Activated CD8-positive, alpha-beta memory T cell treated with anti-CD3 and anti-CD28 coated beads for 48 hours (primary cell): ENCODE data around the gene CDT1.

Source experiments
- DNase-seq, 3 experiments: peaks; one replicate each; pipeline ENCODE4 v3.0.0-alpha.2; 2020; ENCODE audit warnings: low read depth in 2 of 3, low spot score in 2 of 3

Gene CDT1

DNA sequence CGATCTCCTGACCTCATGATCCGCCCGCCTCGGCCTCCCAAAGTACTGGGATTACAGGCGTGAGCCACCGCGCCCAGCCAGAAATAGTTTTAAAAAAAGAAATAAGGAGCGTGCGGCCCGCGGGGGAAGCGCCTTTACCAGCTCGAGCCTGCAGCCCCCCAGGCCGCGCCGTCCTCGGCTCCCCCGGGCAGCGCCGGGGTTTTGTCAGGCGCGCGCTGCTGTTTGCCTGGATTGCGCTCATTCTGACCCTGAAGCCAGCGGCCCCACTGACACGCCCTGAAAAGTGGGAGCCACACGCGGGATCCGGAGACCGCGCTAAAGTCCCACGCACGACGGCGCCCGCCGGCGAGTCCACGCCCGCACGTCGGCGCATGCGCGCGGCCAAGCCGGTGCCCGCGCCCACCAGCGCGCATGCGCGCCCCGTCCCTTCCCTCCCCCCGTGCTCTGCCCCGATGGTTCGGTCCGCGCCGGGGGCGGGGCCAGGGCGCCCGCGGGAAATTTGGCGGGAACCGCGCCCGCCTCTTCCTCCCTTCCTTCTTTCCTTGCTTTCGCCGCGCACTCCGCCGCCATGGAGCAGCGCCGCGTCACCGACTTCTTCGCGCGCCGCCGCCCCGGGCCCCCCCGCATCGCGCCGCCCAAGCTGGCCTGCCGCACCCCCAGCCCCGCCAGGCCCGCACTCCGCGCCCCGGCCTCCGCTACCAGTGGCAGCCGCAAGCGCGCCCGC is at the start of gene CDT1:
Gene CDT1, plus strand, starts transcription at position 526 of the 724 bp plus-strand sequence. Its CDS starts 43 bp downstream, at position 569.
- peak in 2 of 3 experiments; percentile 83 to 88 for DNase-seq

DNA sequence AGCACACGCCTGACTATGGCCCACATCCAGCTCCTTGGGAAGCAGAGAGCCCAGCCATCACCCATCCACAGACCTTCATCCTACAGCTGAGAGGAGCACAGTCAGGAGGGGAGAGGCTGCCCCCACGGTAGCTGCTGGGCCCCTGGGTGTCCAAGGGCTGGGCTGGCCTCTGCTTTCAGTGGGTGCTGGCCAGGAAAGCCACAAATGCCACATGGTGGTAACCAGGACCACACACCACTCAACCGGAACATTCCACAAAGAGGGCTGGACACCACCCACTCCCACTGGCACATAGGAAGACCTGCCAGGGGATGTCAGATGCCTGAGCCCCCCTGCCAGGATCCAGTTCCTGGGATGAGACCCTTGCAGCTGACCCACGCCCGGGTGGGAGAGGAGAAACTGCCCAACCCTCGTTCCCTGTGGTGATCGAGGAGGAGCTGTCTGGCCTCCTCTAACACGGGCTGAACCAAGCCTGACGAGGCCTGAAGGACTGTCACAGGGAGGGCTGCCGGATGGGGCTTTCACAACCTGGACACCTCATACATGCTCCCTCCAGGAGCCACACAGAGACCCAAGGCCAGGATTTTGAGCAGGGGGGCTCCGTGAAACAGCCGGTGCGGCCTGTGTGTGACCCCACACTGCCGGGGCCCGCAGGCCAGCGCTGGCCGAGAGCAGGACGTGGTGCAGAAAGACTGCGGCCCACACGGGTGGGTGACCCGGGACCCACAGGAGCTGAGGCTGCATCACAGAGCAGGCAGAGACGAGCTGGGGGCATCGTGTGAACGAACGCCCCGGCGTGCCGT is 49.3 kb upstream of the CDT1 start:
- no peak for DNase-seq

DNA sequence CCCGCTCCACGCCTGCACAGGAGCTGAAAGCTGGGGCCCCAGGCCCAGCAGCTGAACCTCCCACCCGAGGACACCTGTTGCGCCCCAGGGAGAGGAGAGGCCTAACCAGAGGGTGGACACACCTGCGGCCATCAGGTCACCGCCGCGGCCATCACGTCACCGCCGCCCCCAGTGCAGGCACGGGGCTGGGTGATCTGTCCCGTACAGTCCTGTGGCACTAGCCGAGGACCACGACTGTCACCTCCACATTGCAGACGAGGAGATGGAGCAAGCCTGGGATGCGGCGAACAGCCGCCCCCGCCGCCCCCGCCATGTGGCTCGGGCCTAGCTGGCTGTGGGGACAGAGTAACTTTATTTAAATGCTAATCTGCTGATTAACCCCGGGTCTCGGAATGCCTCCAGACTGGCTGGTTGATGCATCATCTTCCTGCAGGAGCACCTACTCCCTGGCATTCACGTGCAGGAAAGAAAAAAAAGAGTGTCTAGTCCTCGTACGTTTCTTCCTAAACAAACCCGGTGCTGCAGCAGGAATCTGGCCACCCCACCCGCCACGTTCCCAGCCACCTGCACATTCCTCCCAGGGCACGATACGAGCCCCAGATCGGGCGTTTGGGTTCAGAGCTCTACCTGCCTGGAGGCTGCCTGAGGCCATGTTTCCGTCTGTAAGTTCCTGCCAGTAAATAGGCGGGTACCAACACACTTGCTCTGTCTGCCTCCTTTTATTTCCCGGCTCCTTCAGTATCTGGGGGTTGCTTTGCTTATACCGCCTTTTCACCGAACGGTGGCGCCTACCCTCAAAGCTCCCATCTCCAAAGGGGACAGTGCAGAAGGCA is 48.5 kb upstream of the CDT1 start:
- DNase-seq = no peak

DNA sequence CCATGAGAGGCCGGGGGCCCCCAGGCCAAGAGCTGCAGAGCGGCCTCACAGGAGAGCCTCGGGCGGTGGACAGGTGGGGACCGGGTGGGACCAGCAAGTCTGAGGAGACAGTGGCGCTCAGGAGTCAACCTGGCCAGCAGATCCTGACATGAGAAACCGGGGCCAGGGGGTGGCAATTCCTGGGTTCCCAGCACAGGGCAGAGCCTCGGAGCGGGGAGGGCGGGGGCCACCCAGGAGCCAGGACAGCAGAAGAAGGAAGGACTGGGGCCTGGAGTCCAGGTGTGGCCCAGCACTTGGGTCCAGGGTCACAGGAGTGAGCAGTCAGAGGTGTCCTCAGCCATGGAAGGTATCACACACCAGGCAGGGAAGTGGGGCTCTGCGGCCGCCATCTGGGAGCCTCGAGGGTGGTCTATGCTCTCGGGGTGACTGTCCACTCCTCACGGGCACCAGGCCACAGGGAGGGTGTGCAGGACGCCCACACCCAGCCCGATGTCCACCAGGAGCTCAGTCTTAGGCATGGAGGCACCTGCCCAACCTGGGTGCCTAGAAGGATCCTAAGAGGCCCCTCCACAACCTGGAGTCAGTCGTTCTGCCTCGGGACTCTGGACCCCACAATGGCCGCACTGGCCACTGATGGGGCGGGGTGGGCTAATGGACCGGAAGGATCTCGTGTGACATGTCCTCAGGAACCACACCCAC is 47.7 kb upstream of the CDT1 start:
- no peak for DNase-seq

DNA sequence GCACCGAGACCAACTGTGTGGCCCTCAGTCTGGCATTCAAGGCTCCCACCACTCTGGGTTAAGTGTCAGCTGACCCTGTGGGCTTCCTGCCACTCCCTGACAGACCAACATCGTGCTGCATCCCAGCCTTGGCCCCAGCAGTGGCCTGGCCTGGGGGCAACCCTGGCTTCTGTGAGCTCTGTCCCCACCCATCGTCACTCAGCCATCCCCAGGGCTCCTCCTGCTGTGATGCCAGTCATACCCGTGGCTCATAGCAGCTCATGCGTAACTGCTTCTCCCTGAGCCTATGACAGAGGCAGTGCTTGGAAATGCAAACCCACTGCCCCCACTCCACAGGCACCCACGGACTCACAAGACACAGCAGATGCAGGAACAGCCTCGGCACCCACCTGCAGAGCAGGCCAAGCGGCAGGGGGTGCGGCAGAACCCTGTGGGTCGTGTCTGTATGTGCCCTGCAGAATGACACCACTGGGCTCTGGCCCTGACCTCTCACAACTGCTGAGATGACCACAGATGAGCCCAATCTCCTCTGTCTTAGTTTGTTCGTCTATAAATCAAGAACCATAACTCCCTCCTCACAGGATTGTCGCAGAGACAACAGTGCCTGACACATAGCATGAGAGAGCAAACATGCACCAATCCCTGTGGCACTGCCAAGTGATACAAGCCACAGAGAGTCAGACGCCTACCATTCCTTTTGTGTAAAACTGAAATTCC is 45.2 kb upstream of the CDT1 start:
- no peak for DNase-seq

DNA sequence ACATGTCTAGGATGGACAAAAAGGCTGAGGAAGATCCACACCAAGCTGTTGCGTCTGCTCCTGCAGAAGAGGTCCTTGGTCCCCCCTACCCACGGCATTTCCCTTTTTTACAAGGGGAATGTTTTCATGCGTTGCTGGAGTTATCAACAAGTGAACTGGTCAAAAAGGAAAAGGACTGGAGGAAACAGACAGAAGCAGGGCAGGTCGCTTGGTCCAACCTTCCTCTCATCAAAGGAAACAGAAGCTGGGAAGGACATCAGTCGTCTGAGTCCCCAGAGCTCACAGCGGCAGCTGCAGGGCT is 44.7 kb upstream of the CDT1 start:
- no peak for DNase-seq

DNA sequence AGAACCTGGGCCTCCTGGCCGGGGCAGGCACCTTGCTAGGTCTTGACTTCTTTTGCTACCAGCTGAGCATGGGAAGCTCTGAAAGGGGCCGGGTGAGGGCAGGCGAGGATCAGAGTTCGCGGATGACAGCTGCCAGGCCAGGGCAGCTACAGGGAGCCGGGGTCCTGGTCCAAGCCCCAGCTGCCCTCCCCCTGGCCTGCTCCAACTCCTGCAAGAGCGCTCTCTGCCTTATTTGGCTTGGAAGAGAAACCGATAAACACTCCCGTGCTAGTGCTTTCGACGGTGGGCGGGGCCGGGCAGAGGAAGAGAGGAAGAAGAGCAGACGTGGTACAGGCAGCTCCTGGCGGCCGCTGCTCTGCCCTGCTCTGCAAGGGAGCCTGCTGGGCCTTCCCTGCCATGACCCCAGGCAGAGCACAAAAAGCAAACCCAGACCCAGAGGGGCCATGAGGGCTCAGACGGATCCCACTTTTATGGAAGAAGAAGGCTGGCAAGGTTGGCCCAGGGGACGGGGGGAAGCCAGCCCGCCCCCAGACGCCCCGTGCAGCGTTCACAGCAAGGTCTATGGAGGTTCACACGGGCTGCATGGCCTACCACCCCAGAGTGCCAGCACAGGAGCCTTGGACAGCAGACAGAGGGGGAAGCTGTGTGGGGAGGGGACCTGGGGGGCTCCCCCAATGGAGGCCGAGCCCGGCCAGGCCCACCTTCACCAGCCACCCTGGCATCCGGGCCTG is 44.2 kb upstream of the CDT1 start:
- no peak for DNase-seq

DNA sequence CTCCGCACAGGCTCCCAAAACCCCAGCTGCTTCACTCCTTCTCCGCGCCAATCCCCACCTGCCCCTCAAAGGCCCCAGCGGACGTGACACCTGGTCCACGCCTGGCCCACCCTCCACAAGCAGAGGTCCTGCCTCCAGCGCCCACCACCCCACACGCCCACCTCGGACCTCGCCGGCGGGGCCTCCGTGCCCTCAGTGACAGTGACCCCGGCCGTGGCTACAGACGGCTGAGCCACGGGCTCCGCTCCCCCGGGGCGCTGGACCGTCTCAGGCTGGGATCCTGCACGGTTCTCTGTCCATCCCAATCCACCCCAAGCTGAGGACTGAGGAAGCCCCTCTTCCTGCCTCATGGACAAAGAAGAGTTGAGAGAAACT is 43.6 kb upstream of the CDT1 start:
- no peak for DNase-seq

DNA sequence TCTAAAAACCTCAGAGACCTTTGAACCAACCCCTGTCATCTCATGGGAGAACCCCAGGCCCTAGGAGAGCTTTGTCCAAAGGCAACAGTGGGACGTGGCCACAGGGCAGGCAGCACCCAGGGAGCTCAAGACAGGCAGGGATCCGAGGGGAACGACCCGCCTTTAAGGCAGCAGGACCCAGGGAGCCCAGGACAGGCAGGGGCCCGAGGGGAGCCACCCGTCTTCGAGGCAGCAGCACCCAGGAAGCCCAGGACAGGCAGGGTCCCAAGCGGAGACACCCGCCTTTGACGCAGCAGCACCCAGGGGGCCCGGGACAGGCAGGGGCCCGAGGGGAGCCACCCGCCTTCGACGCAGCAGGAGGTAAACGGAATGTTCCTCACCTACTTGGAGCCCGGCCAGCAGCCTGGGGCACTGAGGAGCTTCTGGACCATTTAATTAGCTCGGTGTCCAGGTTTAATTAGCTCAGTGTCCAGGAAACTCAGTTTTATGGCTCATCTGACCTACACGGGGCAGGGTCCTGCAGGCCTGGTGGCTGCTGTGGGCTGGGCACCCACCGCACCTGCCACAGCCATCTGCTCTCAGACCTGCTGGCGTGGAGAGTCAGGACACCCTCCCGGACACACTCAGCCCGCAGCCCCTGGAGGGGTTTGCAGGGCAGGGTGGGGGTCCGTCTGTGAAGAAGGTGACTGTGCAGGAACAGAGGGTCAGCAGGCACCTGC is 43.0 kb upstream of the CDT1 start:
- no peak for DNase-seq

DNA sequence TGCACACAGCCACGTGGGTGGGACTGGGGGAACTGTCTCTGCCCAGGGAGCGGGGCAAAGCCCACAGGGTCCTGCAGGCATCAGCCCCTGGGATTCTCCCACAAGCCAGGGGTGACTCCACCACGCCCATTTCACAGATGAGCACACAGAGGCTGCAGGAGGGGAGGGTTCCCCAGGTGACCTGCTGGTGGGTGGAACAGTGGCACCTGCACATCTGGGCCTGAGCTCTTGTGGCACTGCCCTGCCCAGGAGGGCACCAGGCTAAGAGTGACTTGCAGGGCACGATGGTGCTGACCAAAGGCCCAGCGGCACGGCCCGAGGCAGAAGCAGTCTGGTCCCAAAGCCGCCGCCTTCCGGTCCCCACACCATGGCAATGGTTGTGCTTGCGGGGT is 42.5 kb upstream of the CDT1 start:
- DNase-seq = no peak

DNA sequence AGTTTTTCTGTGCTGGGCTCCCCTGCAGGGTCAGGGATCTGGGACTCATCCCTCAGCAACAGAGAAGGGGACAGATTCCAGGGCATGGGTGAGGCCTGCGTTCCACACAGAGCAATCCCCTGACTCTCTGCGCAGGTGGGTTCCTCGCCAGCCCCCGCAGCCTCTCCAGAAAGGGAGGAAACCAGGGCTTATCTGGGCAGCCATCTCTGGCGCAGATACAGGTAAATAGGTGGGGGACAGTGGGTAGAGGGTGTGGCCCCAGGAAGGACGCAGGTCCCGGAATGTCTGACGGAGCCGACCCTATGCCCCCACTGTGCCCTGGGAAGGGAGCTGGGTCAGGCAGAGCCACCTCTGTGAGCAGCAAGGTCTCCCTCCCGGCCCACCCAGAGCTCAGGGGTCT is 41.8 kb upstream of the CDT1 start:
- DNase-seq = no peak

DNA sequence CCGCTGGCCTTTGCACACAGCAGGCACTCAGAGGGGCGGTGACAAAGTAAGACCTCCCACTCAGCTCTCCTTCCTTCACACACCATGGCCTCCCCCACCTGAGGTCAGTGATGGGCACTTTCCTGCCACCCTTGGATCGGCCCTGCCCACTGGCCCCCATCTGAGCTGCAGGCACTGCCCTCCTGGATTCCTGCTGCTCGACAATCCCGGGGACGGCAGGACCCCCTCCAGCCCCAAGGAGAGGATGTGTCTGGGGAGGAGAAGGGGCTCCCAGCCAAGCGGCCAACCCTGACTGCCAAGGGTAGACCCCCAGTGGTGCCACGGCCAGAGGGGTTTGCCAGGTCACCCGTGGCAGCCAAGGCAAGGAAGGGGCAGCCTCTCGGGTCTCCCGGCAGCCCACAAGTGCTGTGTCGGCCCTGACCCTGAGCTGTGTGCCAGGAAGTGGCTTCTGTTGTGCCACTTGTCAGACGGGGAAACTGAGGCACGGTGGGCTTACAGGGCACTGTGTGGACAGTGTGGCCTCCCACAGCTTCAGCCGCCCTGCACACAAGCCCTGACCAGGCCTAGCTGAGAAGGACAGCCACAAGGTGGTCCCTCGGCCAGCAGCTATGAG is 41.2 kb upstream of the CDT1 start:
- DNase-seq = no peak

DNA sequence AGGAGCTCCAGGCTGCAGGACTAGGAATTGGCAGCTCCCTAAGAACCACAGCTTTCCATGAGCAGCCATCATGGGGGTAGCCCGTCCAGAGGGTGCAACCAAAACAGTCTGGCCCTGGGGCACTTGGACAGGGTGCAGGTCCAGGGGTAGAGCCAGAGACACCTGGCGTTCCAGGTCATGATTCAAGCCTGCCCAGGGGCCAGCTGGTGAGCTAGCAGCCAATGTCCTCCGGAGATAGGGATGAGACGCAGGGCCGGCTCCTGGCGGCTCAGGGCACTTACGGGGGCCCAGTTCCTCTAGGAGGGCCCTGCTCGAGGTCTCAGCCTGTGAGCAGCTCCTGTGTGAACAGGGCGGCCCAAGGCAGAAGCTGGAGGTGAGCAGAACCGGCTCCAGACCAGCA is 40.6 kb upstream of the CDT1 start:
- DNase-seq = no peak

DNA sequence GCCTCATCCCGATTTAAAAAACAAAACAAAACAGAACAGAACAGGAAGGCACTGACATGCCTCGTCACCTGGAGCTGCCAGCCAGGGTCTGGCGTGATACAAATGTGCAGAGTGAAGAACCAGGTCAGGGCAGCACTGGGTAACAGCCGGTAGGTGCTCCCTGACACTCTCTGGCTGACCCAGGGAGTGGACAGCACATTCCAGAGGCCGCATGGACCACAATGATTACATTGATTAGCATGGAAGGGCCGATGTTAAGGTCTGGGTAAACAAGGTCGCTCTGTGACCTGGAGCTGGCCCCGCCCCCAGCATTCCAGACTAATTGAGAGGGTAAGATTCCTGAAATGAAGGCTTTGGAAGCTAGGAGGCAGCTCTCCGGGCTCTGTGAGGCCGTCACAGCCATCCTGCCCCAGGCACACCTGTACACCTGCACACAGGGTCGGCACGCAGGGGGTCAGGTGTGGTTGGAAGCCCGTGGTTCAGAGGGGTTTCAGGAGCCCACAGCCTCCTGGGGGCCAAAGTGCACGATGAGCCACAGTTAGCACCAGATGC is 40.0 kb upstream of the CDT1 start:
- DNase-seq = no peak

DNA sequence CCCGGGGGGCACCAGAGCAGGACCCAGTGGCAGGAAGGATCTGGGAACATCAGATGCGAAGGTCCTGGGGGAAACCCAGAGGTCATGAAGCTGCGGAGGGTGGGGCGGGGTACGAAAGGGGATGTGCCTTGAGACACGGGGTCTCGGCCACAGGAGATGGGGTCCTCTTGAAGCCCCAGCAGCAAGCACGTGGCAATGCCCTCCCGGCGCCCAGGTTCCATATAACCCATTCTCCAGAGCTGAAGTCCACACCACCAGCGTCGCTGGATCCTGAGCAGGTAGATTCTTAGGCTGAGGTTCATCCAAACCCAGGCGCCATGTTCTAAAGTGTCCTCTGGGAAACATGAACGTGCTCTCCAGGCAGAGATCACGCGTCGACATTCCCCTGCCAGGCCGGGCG is 39.5 kb upstream of the CDT1 start:
- no peak for DNase-seq

DNA sequence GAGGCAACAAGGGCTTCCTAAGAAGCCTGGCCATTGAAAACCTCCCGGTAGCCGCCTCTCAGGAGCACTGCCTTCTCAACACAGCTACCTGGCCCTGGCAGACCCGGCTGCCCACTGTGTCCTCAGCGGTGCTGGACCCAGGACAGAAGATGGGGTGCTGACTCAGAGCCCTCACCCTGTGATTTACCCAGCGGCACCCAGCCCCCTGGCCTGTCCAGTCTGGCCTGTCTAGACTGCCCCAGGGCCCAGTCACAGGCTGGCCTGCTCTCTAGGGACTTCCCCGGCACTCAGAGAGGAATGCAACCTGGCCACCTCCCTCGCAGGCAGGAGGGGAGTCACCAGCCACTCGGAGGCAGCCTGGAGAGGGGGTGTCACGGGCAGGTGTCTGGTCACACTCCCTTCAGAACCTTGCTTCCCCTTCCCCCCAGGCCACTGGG is 38.7 kb upstream of the CDT1 start:
- no peak for DNase-seq

DNA sequence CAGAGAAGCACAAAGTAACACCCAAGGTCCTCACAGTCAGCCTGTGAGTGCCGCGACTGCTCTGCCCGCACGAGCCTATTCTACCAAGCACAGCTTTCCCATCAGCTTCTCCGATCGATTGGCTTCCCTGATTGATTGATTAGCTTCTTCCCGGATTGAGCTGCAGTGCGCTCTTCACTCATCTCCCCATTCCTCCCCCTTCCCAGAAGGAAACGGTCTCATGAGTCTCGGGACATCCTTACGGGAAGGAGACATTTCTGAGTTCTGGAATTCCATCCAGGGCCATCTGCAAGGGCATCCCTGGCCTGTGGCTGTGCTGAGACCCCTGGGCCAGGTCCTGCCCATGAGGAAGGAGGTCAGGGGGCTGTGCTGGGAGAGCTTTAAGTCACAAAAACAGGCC is 36.6 kb upstream of the CDT1 start:
- no peak for DNase-seq

DNA sequence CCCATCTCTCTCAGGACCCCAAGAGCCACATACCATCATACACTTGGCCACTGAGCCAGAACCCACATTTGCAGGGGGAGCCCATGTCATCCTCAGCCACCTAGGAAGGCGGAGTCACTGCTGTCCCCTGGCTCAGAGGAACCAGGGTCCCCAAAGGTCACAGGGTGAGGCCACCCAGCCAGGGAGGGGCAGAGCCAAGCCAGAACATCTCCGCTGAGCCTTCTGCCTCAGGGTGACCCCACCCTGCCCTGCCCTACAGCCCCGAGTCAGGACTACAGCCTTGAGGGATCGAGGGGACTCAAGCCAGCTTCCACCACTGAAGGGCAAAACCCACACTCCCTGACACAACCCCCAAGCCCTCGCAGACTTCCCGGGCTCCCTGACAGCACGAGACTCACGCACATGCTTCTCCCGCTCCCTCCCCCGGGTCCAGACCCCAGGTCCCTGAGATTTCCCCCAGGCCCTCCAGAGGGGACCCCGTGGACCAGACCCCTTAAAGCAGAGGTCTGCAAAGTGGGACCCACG is 36.0 kb upstream of the CDT1 start:
- no peak for DNase-seq
